Measurements from ENCODE around the gene GPSM1.

The GPSM1 gene

GRCh38 chr9:136342181-136343120, 15.1 kb downstream of the GPSM1 start:
- no peak for TF ChIP-seq CTCF (IDR thresholded peaks at IDR 0.05; ENCODE audit: low read depth, low read length, missing control alignments)
- no peak for DNase-seq (ENCODE audit: extremely low read depth, low read depth)
- H3K4me3 ChIP-seq (replicated peaks; ENCODE audit: low read depth, low read length), result no peak overlapping the region

DNA sequence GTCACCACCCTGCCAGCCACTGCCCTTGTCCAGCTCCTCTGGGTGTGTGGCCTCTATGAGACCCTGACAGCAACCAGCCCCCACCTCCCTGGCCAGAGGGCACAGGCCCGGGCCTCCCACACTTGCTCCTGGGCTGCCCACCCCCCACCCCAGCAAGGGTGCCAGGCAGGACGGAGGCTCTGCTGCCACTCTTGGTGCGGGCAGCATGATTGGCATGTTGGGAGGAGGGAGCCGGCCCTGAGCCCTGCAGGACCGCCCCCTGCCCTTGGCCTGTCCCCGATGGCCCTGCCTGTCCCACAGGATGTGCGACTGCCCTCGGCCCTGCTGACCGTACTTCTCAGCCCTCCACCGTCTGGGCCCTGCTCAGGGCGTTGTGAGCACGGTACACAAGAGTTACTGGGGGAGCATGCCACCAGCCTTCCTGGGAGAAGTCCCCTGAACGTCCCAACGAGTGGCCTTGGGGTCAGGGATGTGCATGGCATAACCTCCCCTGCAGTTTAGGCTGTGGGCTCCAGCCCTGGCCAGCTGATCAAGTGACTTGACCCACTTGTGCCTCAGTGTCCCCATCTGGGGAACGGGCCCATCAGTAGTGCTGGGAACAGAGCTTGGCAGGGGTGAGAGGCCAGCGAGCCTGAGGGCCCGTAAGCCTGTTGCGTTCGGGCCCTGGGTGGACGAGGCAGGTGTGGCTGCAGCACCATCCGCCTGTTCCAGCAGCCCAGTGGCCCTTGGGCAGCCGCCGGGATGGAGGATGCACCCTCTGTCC, 16.0 kb downstream of the GPSM1 start:
- DNase-seq (ENCODE audit: extremely low read depth, low read depth), result no peak
- H3K4me3 ChIP-seq (replicated peaks; ENCODE audit: low read depth, low read length), result no peak overlapping the region
- TF ChIP-seq CTCF (IDR thresholded peaks at IDR 0.05; ENCODE audit: low read depth, low read length, missing control alignments), result no peak

- TF ChIP-seq CTCF (IDR thresholded peaks at IDR 0.05; ENCODE audit: low read depth, low read length, missing control alignments), result no peak
- no peak for DNase-seq (ENCODE audit: extremely low read depth, low read depth)
- H3K4me3 ChIP-seq (replicated peaks; ENCODE audit: low read depth, low read length), result no peak overlapping the region
Measured at GRCh38 chr9:136343884-136344269, 16.5 kb downstream of the GPSM1 start.

DNA sequence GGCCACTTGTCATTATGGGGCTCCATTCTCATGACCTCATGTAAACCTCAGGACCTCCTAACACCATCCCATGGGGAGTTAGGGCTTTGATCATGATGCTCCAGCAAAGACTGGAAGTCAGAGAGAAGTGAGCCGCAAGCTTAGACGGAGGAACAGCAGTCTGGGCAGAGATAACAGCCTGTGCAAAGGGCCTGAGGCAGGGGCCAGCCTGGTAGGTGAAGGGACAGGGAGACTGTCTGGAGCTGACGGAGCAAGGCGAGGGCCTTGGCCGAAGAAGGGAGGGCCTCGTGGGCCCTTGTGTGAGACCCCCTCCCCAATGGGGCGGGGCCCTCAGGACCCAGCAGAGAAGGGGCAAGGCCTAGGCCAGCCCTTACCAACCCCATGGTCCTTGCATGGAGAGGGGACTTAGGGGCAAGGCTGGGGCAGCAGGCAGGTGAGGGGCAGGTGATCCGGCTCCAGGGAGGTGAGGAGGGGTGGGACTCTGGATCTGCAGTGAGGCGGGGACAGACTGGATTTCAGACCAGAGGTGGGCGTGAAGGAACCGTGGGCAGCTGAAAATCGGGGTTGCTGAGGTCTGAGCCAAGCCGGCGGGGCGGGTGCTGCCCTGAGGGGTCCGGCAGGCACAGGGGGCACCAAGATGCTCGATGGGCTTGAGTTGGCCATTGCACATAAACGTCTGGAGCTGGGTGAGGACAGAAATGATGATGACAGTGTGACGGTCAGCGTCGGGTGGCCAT, 17.4 kb downstream of the GPSM1 start:
- no peak overlapping the region for H3K4me3 ChIP-seq (replicated peaks; ENCODE audit: low read depth, low read length)
- DNase-seq (ENCODE audit: extremely low read depth, low read depth), result no peak
- TF ChIP-seq CTCF (IDR thresholded peaks at IDR 0.05; ENCODE audit: low read depth, low read length, missing control alignments), result no peak

- peak; percentile 26 for TF ChIP-seq CTCF (IDR thresholded peaks at IDR 0.05; ENCODE audit: low read depth, low read length, missing control alignments)
- DNase-seq (ENCODE audit: extremely low read depth, low read depth), result no peak
- H3K4me3 ChIP-seq (replicated peaks; ENCODE audit: low read depth, low read length), result no peak overlapping the region
Measured at GRCh38 chr9:136345281-136346156, 18.2 kb downstream of the GPSM1 start.

DNA sequence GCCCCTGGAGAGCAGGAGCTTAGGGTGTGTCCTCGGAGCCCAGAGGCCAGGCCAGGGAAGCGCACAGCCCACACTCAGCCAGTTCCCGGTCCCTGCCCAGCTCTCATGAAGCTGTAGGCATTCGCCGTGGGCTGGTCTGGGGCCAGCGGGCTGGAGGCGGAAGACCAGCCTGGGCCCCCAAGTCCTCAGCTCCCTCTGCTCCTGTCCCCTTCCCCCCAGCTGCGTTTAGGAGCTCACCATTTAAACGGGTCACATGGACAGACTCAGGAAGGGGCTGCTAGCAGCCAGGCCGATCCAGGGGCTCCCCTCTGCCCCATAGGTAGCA, 18.8 kb downstream of the GPSM1 start:
- no peak for TF ChIP-seq CTCF (IDR thresholded peaks at IDR 0.05; ENCODE audit: low read depth, low read length, missing control alignments)
- no peak overlapping the region for H3K4me3 ChIP-seq (replicated peaks; ENCODE audit: low read depth, low read length)
- DNase-seq (ENCODE audit: extremely low read depth, low read depth), result no peak

All from HFF-Myc (cell line).